HG03025 (cell line): ENCODE data around the gene CTBP2.
"Not testable (repeated sequence)": the region's sequence is repeated elsewhere in the genome, so short reads cannot be mapped to it uniquely, and the experiment has no call there.

Experiments
- ATAC-seq: cut with Tn5 transposase; IDR thresholded peaks from one replicate; pipeline ENCODE4 v1.9.1; 2021; ENCODE audit warnings: mild to moderate bottlenecking, moderate library complexity; ENCODE audit not compliant: unreplicated experiment, low FRiP score

Gene CTBP2

GRCh38 chr10:125187238-125188194 lies 27.2 kb upstream of the CTBP2 start:
- no peak for ATAC-seq

GRCh38 chr10:125186431-125187170 lies 26.2 kb upstream of the CTBP2 start:
- ATAC-seq = no peak

- not testable (repeated sequence) for ATAC-seq
Observed at GRCh38 chr10:125179107-125179506, 18.7 kb upstream of the CTBP2 start.

DNA sequence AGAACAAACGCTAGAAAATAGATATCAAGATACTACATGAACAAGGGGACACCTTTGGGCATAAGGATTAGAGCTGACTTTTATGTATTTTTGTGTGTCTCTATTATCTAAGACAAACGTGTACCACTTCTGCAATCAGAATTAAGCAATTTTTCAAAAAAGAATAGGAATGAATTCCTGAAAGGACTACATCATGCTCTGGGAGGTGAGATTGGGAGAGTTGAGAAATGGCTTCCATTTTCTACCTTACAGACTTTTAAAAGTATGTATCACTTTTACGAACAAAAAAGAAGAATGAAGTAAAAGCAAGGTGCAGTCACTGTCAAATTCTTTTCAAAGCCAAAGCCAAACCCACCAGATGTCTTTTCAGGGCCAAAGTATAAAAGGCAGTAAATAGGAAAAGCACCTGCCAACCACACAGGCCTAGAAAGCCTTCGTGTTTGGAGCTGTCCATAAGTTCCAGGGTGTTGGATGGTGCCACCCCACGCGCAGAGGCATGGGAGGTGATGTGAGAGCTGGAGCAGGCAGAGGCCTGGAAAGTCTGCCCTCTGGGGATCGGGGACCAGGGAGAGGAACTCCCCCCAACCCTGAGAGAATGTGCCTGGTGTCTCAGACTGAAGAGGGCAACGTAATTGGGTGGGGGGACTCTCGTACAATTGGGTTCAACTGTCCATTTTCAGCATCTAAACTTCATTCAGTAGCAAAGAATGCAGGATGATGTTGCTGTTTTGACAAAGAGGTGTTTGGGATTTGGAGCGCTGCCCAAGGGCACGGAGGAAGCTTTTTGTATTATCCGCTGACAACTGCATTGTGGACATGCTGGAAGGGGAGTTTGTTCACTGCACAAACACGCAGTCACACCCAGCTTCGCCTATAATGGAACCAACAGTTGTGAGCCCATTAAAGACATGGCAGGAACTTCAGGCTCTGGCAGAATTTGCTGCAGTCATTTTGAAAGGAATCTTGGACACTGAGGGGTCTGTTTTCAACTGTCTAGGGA lies 17.6 kb upstream of the CTBP2 start:
- no peak for ATAC-seq

- no peak for ATAC-seq
Observed at GRCh38 chr10:125175807-125176206, 15.4 kb upstream of the CTBP2 start.

DNA sequence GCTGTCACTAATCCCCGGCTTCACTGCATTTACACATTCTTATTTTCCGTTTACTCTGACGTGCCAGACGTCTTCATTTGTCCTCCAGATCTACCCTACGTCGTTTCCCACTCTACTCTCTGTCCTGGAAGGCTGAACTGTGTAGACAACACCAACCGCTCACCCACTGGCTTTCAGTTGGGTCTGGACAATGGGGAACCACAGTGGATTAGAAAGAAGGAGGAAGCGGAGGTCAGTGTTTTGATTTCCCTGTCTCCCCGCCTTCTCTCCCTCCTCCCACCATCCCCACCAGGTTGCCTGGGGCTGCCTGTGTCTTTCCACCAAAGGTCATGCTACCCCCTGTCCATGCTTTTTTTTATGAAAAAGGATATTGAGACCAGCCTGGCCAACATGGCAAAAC lies 14.0 kb upstream of the CTBP2 start:
- ATAC-seq = no peak

DNA sequence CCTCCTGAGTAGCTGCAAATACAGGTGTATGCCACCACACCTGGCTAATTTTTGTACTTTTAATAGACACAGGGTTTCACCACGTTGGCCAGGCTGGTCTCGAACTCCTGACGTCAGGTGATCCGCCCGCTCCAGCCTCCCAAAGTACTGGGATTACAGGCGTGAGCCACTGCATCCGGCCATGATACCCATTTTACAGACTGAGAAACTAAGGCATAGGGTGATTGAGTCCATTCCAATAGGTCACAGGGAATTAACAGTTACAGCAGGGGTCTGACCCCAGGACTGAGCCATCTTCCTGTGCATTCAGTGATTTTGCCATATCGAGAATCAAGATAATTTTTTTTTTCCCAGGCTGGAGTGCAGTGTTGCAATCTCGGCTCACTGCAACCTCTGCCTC lies 12.3 kb upstream of the CTBP2 start:
- ATAC-seq = no peak

- no peak for ATAC-seq
Observed at GRCh38 chr10:125171402-125172306, 11.3 kb upstream of the CTBP2 start.

DNA sequence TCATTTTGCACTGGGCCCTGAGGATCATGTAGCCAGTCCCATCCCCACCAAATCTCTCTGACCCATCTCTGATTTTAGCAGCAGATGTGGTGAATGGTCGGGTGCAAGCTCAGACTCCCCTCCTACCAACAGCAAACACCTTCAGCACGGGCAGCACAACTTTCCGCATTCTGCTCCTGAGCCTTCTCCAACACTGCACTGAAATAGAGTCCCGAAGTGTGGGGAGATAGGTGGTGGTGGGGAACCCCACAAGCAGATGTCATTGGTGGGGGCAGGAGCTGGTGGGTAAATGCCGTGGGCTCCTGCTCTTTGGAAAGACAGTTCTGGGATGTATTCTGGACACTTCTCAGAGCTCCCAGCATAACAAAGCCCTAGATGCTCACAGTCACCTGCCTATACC lies 9.6 kb upstream of the CTBP2 start:
- ATAC-seq = no peak

GRCh38 chr10:125169279-125169678 lies 8.9 kb upstream of the CTBP2 start:
- ATAC-seq = no peak

- ATAC-seq = no peak
Observed at GRCh38 chr10:125166658-125167057, 6.3 kb upstream of the CTBP2 start.

DNA sequence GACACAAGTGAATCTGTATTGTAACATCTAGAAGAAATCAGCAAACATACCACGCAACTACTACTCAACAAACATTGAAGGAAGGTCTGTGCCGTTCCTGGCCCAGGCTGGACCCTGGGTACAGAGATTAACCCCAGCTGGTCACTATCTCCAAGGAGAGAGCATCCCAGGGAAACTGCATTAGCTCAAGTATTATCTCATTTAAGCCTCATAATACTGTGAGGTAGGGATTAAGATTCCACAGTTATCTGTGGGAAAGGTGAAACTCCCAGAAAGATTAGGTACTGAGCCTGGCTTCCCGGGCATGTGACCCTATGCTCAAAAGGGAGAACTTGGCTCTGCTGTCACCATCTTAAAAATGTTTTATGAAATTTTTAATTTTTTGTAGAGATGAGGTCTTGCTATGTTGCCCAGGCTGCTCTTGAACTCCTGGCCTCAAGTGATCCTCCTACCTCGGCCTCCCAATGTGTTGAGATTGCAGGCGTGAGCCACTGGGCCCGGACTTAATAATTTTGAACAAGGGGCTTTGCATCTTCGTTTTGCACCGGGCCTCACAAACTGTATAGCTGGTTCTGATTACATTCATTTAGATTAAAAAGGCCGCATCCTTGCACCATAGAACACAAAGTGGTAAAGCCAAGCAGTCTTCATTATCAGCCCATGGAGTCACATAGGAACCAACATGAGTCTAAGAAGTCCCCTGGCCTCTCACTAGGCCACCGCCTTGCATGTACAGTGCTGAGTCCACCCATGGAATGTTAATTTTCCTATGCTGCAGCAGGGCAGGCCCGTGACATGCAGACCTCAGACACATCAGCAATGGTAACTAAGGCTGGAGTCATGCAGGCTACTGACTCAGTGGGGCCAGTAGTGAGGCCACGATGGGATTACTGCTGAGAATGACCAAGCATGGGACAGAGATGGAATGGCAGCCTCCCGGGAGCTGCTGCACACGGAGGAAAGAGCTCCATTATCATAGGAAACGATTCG lies 5.5 kb upstream of the CTBP2 start:
- no peak for ATAC-seq

DNA sequence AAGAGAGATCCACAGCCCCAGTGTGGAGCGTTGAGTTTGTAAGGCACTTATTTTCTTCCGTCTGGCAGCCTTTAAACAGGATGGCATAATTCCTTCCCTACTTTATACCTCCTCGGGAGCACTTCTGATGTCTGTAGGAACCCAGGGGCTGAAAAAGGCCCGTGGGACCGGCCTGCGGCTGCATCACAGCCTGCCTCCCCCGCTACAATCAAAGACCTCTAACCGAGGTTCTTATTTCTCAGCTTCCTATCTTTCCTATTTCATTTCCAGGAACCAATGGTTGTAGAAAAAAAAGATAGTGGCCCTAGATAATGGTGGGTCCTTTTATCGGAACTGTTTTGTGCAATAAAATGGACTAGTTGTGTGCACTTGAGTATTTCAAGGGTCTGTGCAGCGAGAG lies 4.1 kb upstream of the CTBP2 start:
- ATAC-seq = no peak

DNA sequence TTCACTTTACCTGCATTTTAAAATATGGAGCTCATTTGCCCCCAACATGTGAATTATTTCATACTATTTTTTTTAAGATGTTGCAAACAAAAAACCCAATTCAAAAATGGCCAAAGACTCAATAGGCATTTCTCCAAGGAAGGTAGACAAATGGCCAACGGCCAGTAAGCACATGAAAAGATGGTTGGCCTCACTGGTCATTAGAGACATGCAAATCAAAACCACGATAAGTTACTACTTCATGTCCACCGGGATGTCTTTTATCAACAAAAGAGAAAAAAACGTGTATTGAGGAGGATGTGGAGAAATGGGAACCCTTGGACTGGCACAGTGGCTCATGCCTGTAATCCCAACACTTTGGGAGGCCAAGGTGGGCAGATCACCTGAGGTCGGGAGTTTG lies 3.4 kb upstream of the CTBP2 start:
- ATAC-seq = no peak

- ATAC-seq = not testable (repeated sequence)
Observed at GRCh38 chr10:125163312-125163711, 2.9 kb upstream of the CTBP2 start.

GRCh38 chr10:125162120-125162931 lies 2.0 kb upstream of the CTBP2 start:
- no peak for ATAC-seq

GRCh38 chr10:125161707-125162119 lies 1.4 kb upstream of the CTBP2 start:
- no peak for ATAC-seq
